HCT116 (cell line): ENCODE measurements around the gene ASB4. TPM values are rescaled to one million over a fixed set of nuclear protein-coding genes. Genes with fewer than 3 reads are reported as not detected.

Experiments
- ATAC-seq: fragments of 200-7000 bp; cut with Tn5 transposase; 2 replicates; pipeline ENCODE4 v1.9.1; 2020; ENCODE audit warnings: mild to moderate bottlenecking, moderate library complexity
- BruUV-seq: library from RNA; stranded (reverse); fragments of 400-500 nt; replicated peaks from 2 replicates; lab custom pipeline; 2021; lab: Mats Ljungman, UMichigan
- CTCF ChIA-PET: fragments of 300-600 bp; sonication (Branson Sonifier 250); formaldehyde crosslinking; loops from one replicate; lab custom pipeline; 2021; ENCODE audit warnings: antibody characterized with exemption; lab: Charles Lee
- POLR2A ChIA-PET: fragments of 300-600, 350-600 bp; sonication (Branson Sonifier 250); formaldehyde crosslinking; loops from one replicate; lab custom pipeline; 2021; ENCODE audit warnings: antibody characterized with exemption; lab: Charles Lee
- RAD21 ChIA-PET, 2 experiments: fragments of 300-600 bp; sonication (Branson Sonifier 250); formaldehyde crosslinking; loops; one replicate each; lab custom pipeline; 2023; ENCODE audit warnings: low total read pairs in 2 of 2; ENCODE audit not compliant: uncharacterized antibody in 2 of 2, unreplicated experiment in 2 of 2, low non-redundant PET in 1 of 2; lab: Charles Lee
- DNase-seq: peaks from one replicate; pipeline ENCODE4 v3.0.0-alpha.2; 2010; ENCODE audit warnings: low read depth, low spot score
- H2AFZ ChIP-seq: fragments of 200-600 bp; shearing (Covaris generic), sonication (generic); 2 replicates; pipeline ENCODE4 v1.6.1; 2017; ENCODE audit warnings: low read depth, mixed run types, mixed read lengths, antibody characterized with exemption, low read length; ENCODE audit not compliant: poor library complexity, severe bottlenecking
- H3K27ac ChIP-seq: 2 replicates; pipeline ENCODE4 v1.5.1; 2012; ENCODE audit warnings: low read depth, low read length
- H3K27me3 ChIP-seq: fragments of 200-600 bp; sonication (generic); 2 replicates; pipeline ENCODE4 v1.6.1; 2016; ENCODE audit warnings: mixed run types, low read length, mixed read lengths; ENCODE audit not compliant: insufficient read depth
- H3K36me3 ChIP-seq, 2 experiments: fragments of 200-500 bp in 1 of 2; fragments of 200-600 bp in 1 of 2; sonication (Bioruptor generic) in 1 of 2; sonication (generic) in 1 of 2; 2 replicates each; pipeline versions ENCODE4 v1.5.1 to v1.6.1; 2014 to 2016; ENCODE audit warnings: low read length in 2 of 2, inconsistent platforms in 1 of 2, mixed read lengths in 1 of 2, mixed run types in 1 of 2; ENCODE audit not compliant: insufficient read depth in 2 of 2, control insufficient read depth in 1 of 2
- H3K4me1 ChIP-seq, 2 experiments: fragments of 200-600 bp in 1 of 2; sonication (generic) in 1 of 2; 2 replicates each; pipeline versions ENCODE4 v1.5.1 to v1.6.1; 2012 to 2017; ENCODE audit warnings: low read length in 2 of 2, inconsistent platforms in 1 of 2, mild to moderate bottlenecking in 1 of 2, mixed read lengths in 1 of 2, mixed run types in 1 of 2, moderate library complexity in 1 of 2; ENCODE audit not compliant: insufficient read depth in 2 of 2, control insufficient read depth in 1 of 2
- H3K4me2 ChIP-seq: fragments of 200-600 bp; sonication (generic); 2 replicates; pipeline ENCODE4 v1.6.1; 2017; ENCODE audit warnings: mixed run types, low read length, mixed read lengths
- H3K4me3 ChIP-seq, 2 experiments: fragments of 200-600 bp in 1 of 2; sonication (generic) in 1 of 2; replicated peaks in 1 of 2; 2 replicates each; pipeline ENCODE4 v1.5.1; 2011 to 2016; ENCODE audit warnings: low read length in 2 of 2, control low read depth in 1 of 2, low read depth in 1 of 2, mild to moderate bottlenecking in 1 of 2, mixed read lengths in 1 of 2, mixed run types in 1 of 2
- H3K79me2 ChIP-seq: fragments of 200-600 bp; sonication (generic); 2 replicates; pipeline ENCODE4 v1.6.1; 2017; ENCODE audit warnings: mild to moderate bottlenecking, mixed run types, low read length, moderate library complexity, mixed read lengths; ENCODE audit not compliant: insufficient read depth
- H3K9ac ChIP-seq: fragments of 200-600 bp; sonication (generic); 2 replicates; pipeline ENCODE4 v1.6.1; 2016; ENCODE audit warnings: low read length, mixed read lengths
- H3K9me2 ChIP-seq: fragments of 200-600 bp; sonication (generic), shearing (Covaris generic); 2 replicates; pipeline ENCODE4 v1.6.1; 2017; ENCODE audit warnings: mixed run types, mild to moderate bottlenecking, moderate library complexity; ENCODE audit not compliant: insufficient read depth
- H3K9me3 ChIP-seq, 2 experiments: fragments of 200-500 bp in 1 of 2; fragments of 200-600 bp in 1 of 2; sonication (Bioruptor generic) in 1 of 2; sonication (generic) in 1 of 2; 2 replicates each; pipeline ENCODE4 v1.6.1; 2014 to 2017; ENCODE audit warnings: low read length in 2 of 2, mixed read lengths in 2 of 2, inconsistent platforms in 1 of 2, low read depth in 1 of 2, mild to moderate bottlenecking in 1 of 2, mixed run types in 1 of 2, moderate library complexity in 1 of 2; ENCODE audit not compliant: control insufficient read depth in 1 of 2, insufficient read depth in 1 of 2
- H4K20me1 ChIP-seq: fragments of 200-600 bp; sonication (generic), shearing (Covaris generic); 2 replicates; pipeline ENCODE4 v1.6.1; 2017; ENCODE audit warnings: mixed run types, mild to moderate bottlenecking, moderate library complexity; ENCODE audit not compliant: insufficient read depth
- CEBPB ChIP-seq: IDR thresholded peaks from 2 replicates; pipeline ENCODE4 v1.6.1; 2012; ENCODE audit warnings: low read depth
- EZH2 ChIP-seq: fragments of 200-600 bp; sonication (generic); IDR thresholded peaks from 2 replicates; pipeline ENCODE4 v1.6.1; 2017; ENCODE audit warnings: antibody characterized with exemption, mixed run types
- POLR2A ChIP-seq: IDR thresholded peaks from 2 replicates; pipeline ENCODE4 v1.7.0; 2011; ENCODE audit warnings: borderline replicate concordance; ENCODE audit not compliant: insufficient read depth, insufficient read length; ENCODE audit errors: extremely low read depth
- SRF ChIP-seq: IDR thresholded peaks from 2 replicates; pipeline ENCODE4 v1.6.1; 2012; ENCODE audit warnings: low read depth
- intact Hi-C: fragments of 100-400 bp; cut with micrococcal nuclease; formaldehyde crosslinking; loops from 2 replicates; pipeline ENCODE4 v1.10.0; 2022
- total RNA-seq: library from RNA; stranded (reverse); gene quantifications from one replicate; pipeline ENCODE4 v1.2.1, GENCODE V29; 2021; ENCODE audit not compliant: unreplicated experiment
- TF ChIP-seq, protein P1 (sequence below): IDR thresholded peaks from 2 replicates; pipeline ENCODE4 v1.6.1; 2012
- TF ChIP-seq, protein P2 (sequence below): IDR thresholded peaks from 2 replicates; pipeline ENCODE4 v1.6.1; 2012; ENCODE audit warnings: low read depth
- TF ChIP-seq, protein P3 (sequence below), 3 experiments: fragments of 200-600 bp in 1 of 3; sonication (generic) in 1 of 3; IDR thresholded peaks in 2 of 3; conservative IDR thresholded peaks in 1 of 3; 2 replicates each; pipeline ENCODE4 v1.5.1; 2012 to 2017; ENCODE audit warnings: low read depth in 2 of 3, low read length in 2 of 3, antibody characterized with exemption in 1 of 3, borderline replicate concordance in 1 of 3, control low read depth in 1 of 3, mild to moderate bottlenecking in 1 of 3, mixed read lengths in 1 of 3, mixed run types in 1 of 3, moderate library complexity in 1 of 3; ENCODE audit not compliant: insufficient read depth in 1 of 3
- TF ChIP-seq, protein P4 (sequence below): IDR thresholded peaks from 2 replicates; pipeline ENCODE4 v1.6.1; 2012

ASB4 gene
- total RNA-seq, 1 experiment from 2014 or later, result 0.12 TPM

DNA sequence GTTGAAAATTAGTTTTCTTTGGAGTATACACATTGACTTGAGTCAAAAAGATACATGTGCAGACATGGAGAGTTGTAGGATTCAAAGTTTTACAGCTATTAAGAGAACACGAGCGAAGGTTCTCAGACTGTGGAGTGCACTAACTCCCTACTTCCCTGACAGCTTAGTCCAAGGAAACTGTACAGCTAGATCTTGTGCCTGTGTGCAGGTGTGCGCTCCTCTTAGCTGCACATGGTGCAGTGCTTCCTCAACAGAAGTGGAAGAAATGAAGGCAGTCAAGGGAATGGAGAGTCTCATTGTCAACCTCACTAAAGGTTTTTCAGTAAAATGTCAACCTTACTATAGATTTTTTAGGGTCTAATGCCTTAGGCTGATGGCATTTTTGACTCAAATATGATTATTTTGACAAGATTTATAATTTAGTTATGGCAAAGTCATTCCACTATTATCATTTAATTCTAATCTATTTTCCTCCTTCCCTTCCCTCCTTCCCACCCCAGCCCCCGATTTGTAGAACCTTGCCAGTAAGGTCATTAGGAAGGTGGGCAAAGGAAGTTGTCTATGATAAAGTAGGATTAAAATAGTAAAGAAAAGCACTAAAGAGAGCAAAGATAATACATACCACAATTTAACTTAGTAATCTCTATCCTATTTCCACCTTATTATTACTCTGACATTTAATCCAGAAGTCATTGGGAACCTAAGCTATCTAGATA lies 97.0 kb downstream of the ASB4 start (continued):
- TF ChIP-seq EZH2 (no peak), CEBPB (no peak)
- TF ChIP-seq, protein P1, sequence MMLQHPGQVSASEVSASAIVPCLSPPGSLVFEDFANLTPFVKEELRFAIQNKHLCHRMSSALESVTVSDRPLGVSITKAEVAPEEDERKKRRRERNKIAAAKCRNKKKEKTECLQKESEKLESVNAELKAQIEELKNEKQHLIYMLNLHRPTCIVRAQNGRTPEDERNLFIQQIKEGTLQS, result no peak

DNA sequence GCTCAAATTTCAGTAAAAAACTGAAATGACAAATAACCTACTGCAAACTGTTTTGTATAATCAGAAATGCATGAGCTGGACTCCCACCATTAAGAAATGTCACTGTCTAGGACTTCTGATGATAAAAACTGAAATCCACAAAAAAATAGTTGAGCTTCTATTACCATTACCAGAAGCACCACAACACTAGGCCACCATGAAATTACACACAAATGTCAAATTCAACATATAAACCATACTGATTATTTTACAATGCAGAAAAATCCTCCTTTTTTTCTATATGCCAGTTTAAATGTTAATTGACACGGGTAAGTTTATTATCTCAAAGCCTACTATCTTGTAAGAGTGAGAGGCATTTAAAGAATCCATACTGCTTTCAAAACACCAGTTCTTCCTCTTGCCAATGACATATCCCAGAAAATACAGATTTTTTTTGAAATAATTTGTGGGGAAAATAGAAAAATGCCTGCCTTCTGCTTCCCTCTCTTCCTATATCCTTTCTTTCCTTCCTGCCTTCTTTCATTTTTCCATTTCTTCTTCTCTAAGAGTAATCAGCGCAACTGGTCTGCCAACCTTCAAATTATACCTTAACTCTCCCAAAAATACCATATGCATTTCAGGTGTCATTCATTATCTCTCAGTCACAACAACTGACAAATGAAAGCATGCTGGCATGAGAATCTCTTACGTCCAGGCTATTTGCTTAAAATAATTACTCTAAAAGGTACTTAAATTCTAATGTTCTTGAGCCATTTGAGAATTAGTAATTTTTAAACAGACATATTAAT lies 98.3 kb downstream of the ASB4 start:
- no TSS peak for BruUV-seq
- Histone ChIP-seq H4K20me1 (no peaks in the 10 kb centered on the region), H3K9me2 (no peaks in the 10 kb centered on the region), H3K79me2 (no peaks in the 10 kb centered on the region), H3K27ac (no peak overlapping the region), H3K9me3 (no peaks in the 10 kb centered on the region), H3K4me3 (no peak overlapping the region), H3K27me3 (no peaks in the 10 kb centered on the region), H3K4me2 (no peak overlapping the region), H3K9ac (no peak overlapping the region), H3K36me3 (no peaks in the 10 kb centered on the region), H2AFZ (no peak overlapping the region), H3K4me1 (no peaks in the 10 kb centered on the region)
- ATAC-seq, result no peak
- DNase-seq, result no peak
- intact Hi-C loops, result no loop called here
- POLR2A ChIA-PET, result no interaction called here
- CTCF ChIA-PET, result no interaction called here
- RAD21 ChIA-PET, result no interaction called here
- TF ChIP-seq, protein P2, sequence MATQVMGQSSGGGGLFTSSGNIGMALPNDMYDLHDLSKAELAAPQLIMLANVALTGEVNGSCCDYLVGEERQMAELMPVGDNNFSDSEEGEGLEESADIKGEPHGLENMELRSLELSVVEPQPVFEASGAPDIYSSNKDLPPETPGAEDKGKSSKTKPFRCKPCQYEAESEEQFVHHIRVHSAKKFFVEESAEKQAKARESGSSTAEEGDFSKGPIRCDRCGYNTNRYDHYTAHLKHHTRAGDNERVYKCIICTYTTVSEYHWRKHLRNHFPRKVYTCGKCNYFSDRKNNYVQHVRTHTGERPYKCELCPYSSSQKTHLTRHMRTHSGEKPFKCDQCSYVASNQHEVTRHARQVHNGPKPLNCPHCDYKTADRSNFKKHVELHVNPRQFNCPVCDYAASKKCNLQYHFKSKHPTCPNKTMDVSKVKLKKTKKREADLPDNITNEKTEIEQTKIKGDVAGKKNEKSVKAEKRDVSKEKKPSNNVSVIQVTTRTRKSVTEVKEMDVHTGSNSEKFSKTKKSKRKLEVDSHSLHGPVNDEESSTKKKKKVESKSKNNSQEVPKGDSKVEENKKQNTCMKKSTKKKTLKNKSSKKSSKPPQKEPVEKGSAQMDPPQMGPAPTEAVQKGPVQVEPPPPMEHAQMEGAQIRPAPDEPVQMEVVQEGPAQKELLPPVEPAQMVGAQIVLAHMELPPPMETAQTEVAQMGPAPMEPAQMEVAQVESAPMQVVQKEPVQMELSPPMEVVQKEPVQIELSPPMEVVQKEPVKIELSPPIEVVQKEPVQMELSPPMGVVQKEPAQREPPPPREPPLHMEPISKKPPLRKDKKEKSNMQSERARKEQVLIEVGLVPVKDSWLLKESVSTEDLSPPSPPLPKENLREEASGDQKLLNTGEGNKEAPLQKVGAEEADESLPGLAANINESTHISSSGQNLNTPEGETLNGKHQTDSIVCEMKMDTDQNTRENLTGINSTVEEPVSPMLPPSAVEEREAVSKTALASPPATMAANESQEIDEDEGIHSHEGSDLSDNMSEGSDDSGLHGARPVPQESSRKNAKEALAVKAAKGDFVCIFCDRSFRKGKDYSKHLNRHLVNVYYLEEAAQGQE, result no peak
- TF ChIP-seq, protein P3, sequence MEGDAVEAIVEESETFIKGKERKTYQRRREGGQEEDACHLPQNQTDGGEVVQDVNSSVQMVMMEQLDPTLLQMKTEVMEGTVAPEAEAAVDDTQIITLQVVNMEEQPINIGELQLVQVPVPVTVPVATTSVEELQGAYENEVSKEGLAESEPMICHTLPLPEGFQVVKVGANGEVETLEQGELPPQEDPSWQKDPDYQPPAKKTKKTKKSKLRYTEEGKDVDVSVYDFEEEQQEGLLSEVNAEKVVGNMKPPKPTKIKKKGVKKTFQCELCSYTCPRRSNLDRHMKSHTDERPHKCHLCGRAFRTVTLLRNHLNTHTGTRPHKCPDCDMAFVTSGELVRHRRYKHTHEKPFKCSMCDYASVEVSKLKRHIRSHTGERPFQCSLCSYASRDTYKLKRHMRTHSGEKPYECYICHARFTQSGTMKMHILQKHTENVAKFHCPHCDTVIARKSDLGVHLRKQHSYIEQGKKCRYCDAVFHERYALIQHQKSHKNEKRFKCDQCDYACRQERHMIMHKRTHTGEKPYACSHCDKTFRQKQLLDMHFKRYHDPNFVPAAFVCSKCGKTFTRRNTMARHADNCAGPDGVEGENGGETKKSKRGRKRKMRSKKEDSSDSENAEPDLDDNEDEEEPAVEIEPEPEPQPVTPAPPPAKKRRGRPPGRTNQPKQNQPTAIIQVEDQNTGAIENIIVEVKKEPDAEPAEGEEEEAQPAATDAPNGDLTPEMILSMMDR (IDR thresholded peaks at IDR 0.05 in 2 of 3, conservative IDR thresholded peaks at IDR 0.05 in 1 of 3; ENCODE audit: borderline replicate concordance in 1 of 3, insufficient read depth in 1 of 3, low read depth in 2 of 3, low read length in 2 of 3), result no peak
- TF ChIP-seq SRF, result no peak
- no peak for TF ChIP-seq POLR2A
- TF ChIP-seq, protein P4, sequence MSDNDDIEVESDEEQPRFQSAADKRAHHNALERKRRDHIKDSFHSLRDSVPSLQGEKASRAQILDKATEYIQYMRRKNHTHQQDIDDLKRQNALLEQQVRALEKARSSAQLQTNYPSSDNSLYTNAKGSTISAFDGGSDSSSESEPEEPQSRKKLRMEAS, result no peak
- no peak for TF ChIP-seq EZH2
